Lower leg skin (tissue), 3 donors: ENCODE data around the gene TXNDC5.

ENCODE experiments used
- CTCF ChIP-seq, 3 donors: fragments of 450-650 bp; IDR thresholded peaks; one replicate each; pipeline ENCODE4 v1.5.1; 2016; ENCODE audit warnings: antibody characterized with exemption in 3 of 3, mild to moderate bottlenecking in 3 of 3, moderate library complexity in 2 of 3
- POLR2A ChIP-seq, 2 donors: fragments of 450-650 bp; IDR thresholded peaks; one replicate each; pipeline ENCODE4 v1.6.1; 2016 to 2017; ENCODE audit warnings: antibody characterized with exemption in 2 of 2, mild to moderate bottlenecking in 1 of 2, moderate library complexity in 1 of 2

GRCh38 chr6:7879579-7879978 lies 31.0 kb downstream of the TXNDC5 start:
- TF ChIP-seq POLR2A (IDR thresholded peaks at IDR 0.05) (no peak), CTCF (IDR thresholded peaks at IDR 0.05) (no peak)
